Peyer's patch (tissue), 4 donors: ENCODE results near the gene KLRB1.

Experiments
- POLR2A ChIP-seq, 2 donors: fragments of 450-650 bp; IDR thresholded peaks; one replicate each; pipeline ENCODE4 v1.5.1; 2017; ENCODE audit warnings: antibody characterized with exemption in 2 of 2, mild to moderate bottlenecking in 2 of 2, moderate library complexity in 2 of 2
- TF ChIP-seq, protein P1 (sequence below), 6 experiments: fragments of 450-650 bp in 4 of 6; fragments of 200-600 bp in 2 of 6; sonication (generic) in 1 of 6; IDR thresholded peaks; one replicate each; pipeline ENCODE4 v1.5.1; 2017 to 2019; ENCODE audit warnings: antibody characterized with exemption in 6 of 6, mild to moderate bottlenecking in 3 of 6, moderate library complexity in 1 of 6

DNA sequence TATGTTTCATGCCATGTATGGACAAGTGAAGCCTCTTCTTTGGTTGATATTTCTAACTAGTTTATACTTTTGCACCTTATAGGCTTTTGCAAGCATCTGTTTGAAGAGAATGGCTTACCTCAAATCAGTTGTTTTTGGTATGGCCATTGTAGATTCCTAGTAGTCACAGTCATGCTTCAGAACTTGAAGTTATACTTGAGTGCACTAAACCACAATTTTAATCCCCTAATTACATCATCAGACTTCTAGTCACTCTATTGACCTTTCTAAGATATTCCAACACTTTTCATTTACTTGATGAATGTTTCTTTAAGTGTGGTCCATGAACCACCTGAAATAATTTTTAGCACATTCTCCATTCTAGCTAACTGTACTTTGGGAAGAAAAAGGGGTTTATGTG is 18.6 kb upstream of the KLRB1 start:
- TF ChIP-seq, protein P1, sequence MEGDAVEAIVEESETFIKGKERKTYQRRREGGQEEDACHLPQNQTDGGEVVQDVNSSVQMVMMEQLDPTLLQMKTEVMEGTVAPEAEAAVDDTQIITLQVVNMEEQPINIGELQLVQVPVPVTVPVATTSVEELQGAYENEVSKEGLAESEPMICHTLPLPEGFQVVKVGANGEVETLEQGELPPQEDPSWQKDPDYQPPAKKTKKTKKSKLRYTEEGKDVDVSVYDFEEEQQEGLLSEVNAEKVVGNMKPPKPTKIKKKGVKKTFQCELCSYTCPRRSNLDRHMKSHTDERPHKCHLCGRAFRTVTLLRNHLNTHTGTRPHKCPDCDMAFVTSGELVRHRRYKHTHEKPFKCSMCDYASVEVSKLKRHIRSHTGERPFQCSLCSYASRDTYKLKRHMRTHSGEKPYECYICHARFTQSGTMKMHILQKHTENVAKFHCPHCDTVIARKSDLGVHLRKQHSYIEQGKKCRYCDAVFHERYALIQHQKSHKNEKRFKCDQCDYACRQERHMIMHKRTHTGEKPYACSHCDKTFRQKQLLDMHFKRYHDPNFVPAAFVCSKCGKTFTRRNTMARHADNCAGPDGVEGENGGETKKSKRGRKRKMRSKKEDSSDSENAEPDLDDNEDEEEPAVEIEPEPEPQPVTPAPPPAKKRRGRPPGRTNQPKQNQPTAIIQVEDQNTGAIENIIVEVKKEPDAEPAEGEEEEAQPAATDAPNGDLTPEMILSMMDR (IDR thresholded peaks at IDR 0.05) = no peak
- no peak for TF ChIP-seq POLR2A (IDR thresholded peaks at IDR 0.05)
